SK-N-MC (cell line): ENCODE measurements around the gene TLCD3A.

Experiments
- EZH2 ChIP-seq: fragments of 200-600 bp; sonication (generic); IDR thresholded peaks from one replicate; pipeline ENCODE4 v1.6.1; 2017; ENCODE audit warnings: antibody characterized with exemption
- POLR2AphosphoS5 ChIP-seq: IDR thresholded peaks from 2 replicates; pipeline ENCODE4 v1.6.1; 2012; ENCODE audit warnings: mild to moderate bottlenecking, low read depth, low read length, borderline replicate concordance

- TF ChIP-seq EZH2, result no peak
- TF ChIP-seq POLR2AphosphoS5, result no peak
Measured at GRCh38 chr17:731644-732066, 741 bp upstream of the TLCD3A start.
